Ascending aorta (tissue), 2 donors: Measurements from ENCODE around the gene NTM. TPM values are rescaled to one million over a fixed set of nuclear protein-coding genes. Genes with fewer than 3 reads are reported as not detected.

Source experiments
- DNase-seq, 2 donors: peaks; one replicate each; pipeline ENCODE4 v3.0.0-alpha.2; 2019; ENCODE audit warnings: low spot score in 2 of 2
- H3K27ac ChIP-seq, 2 donors: fragments of 200-600 bp; sonication (generic); one replicate each; pipeline ENCODE4 v1.5.1; 2016 to 2017; ENCODE audit warnings: mild to moderate bottlenecking in 1 of 2
- H3K27me3 ChIP-seq: fragments of 200-600 bp; sonication (generic); one replicate; pipeline ENCODE4 v1.5.1; 2017
- H3K36me3 ChIP-seq, 2 donors: fragments of 200-600 bp; sonication (generic); one replicate each; pipeline ENCODE4 v1.5.1; 2016
- H3K4me1 ChIP-seq, 2 donors: fragments of 200-600 bp; sonication (generic); one replicate each; pipeline ENCODE4 v1.5.1; 2016 to 2017; ENCODE audit warnings: mild to moderate bottlenecking in 1 of 2
- H3K4me3 ChIP-seq, 2 donors: fragments of 200-600 bp; sonication (generic); one replicate each; pipeline ENCODE4 v1.5.1; 2016 to 2017; ENCODE audit warnings: mild to moderate bottlenecking in 1 of 2
- H3K9me3 ChIP-seq, 2 donors: fragments of 200-600 bp; sonication (generic); one replicate each; pipeline ENCODE4 v1.5.1; 2016
- CTCF ChIP-seq, 3 experiments: fragments of 200-600 bp in 2 of 3; fragments of 450-650 bp in 1 of 3; sonication (generic) in 2 of 3; IDR thresholded peaks; one replicate each; pipeline ENCODE4 v1.5.1; 2016 to 2019; ENCODE audit warnings: antibody characterized with exemption in 3 of 3, mild to moderate bottlenecking in 1 of 3, moderate library complexity in 1 of 3
- intact Hi-C: fragments of 100-400 bp; cut with DNase I; formaldehyde crosslinking; loops from one replicate; pipeline ENCODE4 v1.15.1; 2023
- total RNA-seq: library from RNA; depleted of rRNA; stranded (reverse); fragments of >200 nt; gene quantifications from one replicate; pipeline ENCODE4 v1.1.0, GENCODE V29; 2016

NTM gene
- total RNA-seq, 1 donor from 2014 or later = not detected

DNA sequence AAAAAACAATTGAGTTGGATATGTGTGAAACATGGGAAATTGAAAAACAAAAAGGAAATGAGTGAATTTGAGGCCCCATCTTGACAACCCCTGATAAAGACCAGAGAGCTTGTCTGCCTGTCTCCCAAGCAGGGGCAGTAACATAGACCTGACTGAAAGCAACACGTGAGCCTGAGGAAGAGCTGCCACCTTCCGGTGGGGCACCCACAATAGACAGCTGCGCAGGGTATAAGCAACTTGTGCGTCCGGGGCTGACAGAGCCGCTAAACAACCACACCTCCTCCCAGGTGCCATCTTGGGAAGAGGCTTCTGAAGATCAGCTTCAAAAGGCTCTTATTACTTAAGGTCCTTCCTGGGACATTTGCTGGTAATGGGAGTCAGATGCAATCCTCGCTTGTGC is 166.8 kb downstream of the NTM start:
- no peaks in the 10 kb centered on the region for H3K4me1 ChIP-seq
- DNase-seq = no peak
- intact Hi-C loops = no loop called here
- H3K9me3 ChIP-seq = no peaks in the 10 kb centered on the region
- no peak overlapping the region for H3K27ac ChIP-seq
- TF ChIP-seq CTCF (IDR thresholded peaks at IDR 0.05) = no peak
- no peaks in the 10 kb centered on the region for H3K36me3 ChIP-seq
- H3K4me3 ChIP-seq = no peak overlapping the region
- no peaks in the 10 kb centered on the region for H3K27me3 ChIP-seq

GRCh38 chr11:131537748-131538147 is 167.3 kb downstream of the NTM start:
- Histone ChIP-seq H3K9me3 (no peaks in the 10 kb centered on the region), H3K36me3 (no peaks in the 10 kb centered on the region), H3K27me3 (no peaks in the 10 kb centered on the region), H3K4me3 (no peak overlapping the region), H3K4me1 (no peaks in the 10 kb centered on the region), H3K27ac (no peak overlapping the region)
- intact Hi-C loops = no loop called here
- DNase-seq = no peak
- no peak for TF ChIP-seq CTCF (IDR thresholded peaks at IDR 0.05)

DNA sequence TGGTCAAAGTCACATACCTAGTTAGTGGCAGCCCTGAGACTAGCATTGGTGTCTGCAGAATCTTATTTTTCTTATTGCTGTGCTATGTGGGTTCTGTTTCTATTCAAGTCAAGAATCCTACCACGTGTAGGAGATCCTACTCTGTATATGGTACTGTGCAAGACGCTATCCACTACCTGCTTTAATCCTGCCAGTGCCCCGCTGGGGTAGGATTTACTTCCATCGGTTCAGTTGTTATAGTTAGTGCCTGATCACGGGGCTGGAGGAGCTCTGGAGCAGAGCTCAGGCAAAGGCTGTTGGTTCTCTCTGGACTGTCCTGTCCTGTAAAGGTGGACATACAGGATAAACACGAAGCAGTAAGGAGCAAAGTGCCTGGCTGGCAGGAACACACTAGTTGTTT is 167.9 kb downstream of the NTM start:
- no peak for TF ChIP-seq CTCF (IDR thresholded peaks at IDR 0.05)
- no peaks in the 10 kb centered on the region for H3K27me3 ChIP-seq
- intact Hi-C loops = no loop called here
- H3K36me3 ChIP-seq = no peaks in the 10 kb centered on the region
- H3K4me1 ChIP-seq = no peaks in the 10 kb centered on the region
- H3K4me3 ChIP-seq = no peak overlapping the region
- no peak overlapping the region for H3K27ac ChIP-seq
- DNase-seq = no peak
- H3K9me3 ChIP-seq = no peaks in the 10 kb centered on the region

DNA sequence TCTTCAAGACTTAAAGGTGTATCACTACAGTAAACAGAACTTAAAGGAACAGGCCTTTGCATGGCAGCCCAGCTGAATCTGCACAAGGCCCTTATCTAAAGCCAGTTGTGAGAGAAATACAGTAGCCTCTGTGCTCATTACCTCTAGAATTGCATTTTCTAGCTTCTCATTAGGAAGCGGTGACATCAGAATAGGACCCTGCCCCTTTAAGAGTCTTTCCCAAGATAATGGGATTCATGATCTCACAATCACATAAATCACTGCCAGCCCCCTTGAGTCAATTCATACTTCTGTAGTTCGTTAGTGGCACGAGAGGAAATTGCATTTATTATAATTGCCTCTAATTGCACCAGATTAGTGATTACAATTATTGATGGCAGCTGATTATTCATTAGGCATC is 170.3 kb downstream of the NTM start:
- no peak for DNase-seq
- Histone ChIP-seq H3K27ac (no peak overlapping the region), H3K4me3 (no peak overlapping the region), H3K4me1 (no peaks in the 10 kb centered on the region), H3K36me3 (no peaks in the 10 kb centered on the region), H3K27me3 (no peaks in the 10 kb centered on the region), H3K9me3 (no peaks in the 10 kb centered on the region)
- TF ChIP-seq CTCF (IDR thresholded peaks at IDR 0.05) = no peak
- intact Hi-C loops = no loop called here

DNA sequence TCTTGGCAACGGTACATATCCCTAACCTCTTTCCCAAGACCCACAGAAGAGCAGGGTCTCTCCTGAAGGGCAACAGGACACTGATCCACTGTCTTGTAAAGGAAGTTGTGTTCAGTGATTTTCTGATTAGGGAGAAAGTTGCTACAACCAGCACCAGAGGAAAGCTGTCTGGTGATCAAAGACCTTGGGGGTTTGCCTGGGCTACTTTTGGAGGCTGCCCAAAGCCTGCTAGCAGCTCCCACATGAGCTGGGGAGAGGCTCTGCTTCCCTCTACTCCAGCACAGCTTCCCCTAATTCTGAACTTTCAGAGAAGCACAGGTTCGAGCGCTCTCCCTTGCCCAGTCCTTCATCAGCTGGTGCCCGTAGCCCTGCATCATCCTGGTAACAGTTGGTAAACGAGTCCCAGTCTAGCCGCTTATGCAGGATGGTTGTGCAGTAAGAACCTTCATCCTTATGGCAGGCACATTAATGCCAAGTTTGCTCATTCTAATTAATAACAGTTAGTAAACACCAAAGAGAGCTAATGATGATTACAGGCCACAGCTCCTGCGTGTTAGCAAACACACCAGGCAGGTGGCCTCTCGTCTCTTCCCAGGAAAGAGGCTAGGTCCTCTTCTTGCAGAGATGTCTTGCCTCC is 173.1 kb downstream of the NTM start:
- TF ChIP-seq CTCF (IDR thresholded peaks at IDR 0.05) = no peak
- H3K27ac ChIP-seq = no peak overlapping the region
- no peak for DNase-seq
- intact Hi-C loops = no loop called here
- H3K4me1 ChIP-seq = no peaks in the 10 kb centered on the region
- H3K36me3 ChIP-seq = no peaks in the 10 kb centered on the region
- no peaks in the 10 kb centered on the region for H3K27me3 ChIP-seq
- no peaks in the 10 kb centered on the region for H3K9me3 ChIP-seq
- H3K4me3 ChIP-seq = no peak overlapping the region

GRCh38 chr11:131544591-131544990 is 174.2 kb downstream of the NTM start:
- H3K27me3 ChIP-seq = no peaks in the 10 kb centered on the region
- no peaks in the 10 kb centered on the region for H3K36me3 ChIP-seq
- no peak overlapping the region for H3K27ac ChIP-seq
- H3K9me3 ChIP-seq = no peaks in the 10 kb centered on the region
- TF ChIP-seq CTCF (IDR thresholded peaks at IDR 0.05) = no peak
- no peak overlapping the region for H3K4me3 ChIP-seq
- intact Hi-C loops = no loop called here
- DNase-seq = no peak
- no peaks in the 10 kb centered on the region for H3K4me1 ChIP-seq
